Left lung (tissue), 10 donors: Measurements from ENCODE around the gene CSF1R. TPM values are rescaled to one million over a fixed set of nuclear protein-coding genes. Genes with fewer than 3 reads are reported as not detected.

Source experiments
- ATAC-seq: fragments of 200-7000 bp; cut with Tn5 transposase; one replicate; pipeline ENCODE4 v1.9.1; 2020; ENCODE audit warnings: moderate library complexity
- DNase-seq, 4 donors: peaks; one replicate each; pipeline ENCODE4 v3.0.0-alpha.2; 2013 to 2020
- H3K27ac ChIP-seq, 2 donors: fragments of 200-600 bp; sonication (generic) in 1 of 2; one replicate each; pipeline versions ENCODE4 v1.5.0 to v1.8.0; 2020 to 2021
- H3K27me3 ChIP-seq, 2 donors: fragments of 200-600 bp; sonication (generic) in 1 of 2; one replicate each; pipeline versions ENCODE4 v1.5.0 to v1.8.0; 2020 to 2021
- H3K36me3 ChIP-seq, 2 donors: fragments of 200-600 bp; sonication (generic) in 1 of 2; one replicate each; pipeline versions ENCODE4 v1.5.0 to v1.8.0; 2020 to 2021
- H3K4me1 ChIP-seq, 2 donors: fragments of 200-600 bp; one replicate each; pipeline ENCODE4 v1.8.0; 2021
- H3K4me3 ChIP-seq, 2 donors: fragments of 200-600 bp; sonication (generic) in 1 of 2; one replicate each; pipeline versions ENCODE4 v1.5.0 to v1.8.0; 2020 to 2021; ENCODE audit warnings: mild to moderate bottlenecking in 1 of 2
- H3K9me3 ChIP-seq, 2 donors: fragments of 200-600 bp; sonication (generic) in 1 of 2; one replicate each; pipeline versions ENCODE4 v1.5.0 to v1.8.0; 2020 to 2021
- CTCF ChIP-seq, 2 donors: fragments of 200-600 bp; sonication (generic) in 1 of 2; IDR thresholded peaks; one replicate each; pipeline versions ENCODE4 v1.5.0 to v1.8.0; 2021; ENCODE audit warnings: antibody characterized with exemption in 2 of 2
- intact Hi-C, 2 donors: fragments of 100-400 bp; cut with DNase I; formaldehyde crosslinking; loops; one replicate each; pipeline versions ENCODE4 v1.11.2 to v1.14.2; 2022
- polyA plus RNA-seq, 6 donors: library from polyadenylated mRNA; unstranded; fragments of 120-200 nt; gene quantifications; one replicate each; pipeline ENCODE4 v1.2.1, GENCODE V29; 2013; ENCODE audit not compliant: insufficient read length in 6 of 6
- total RNA-seq, 2 donors: library from RNA; stranded (reverse); fragmentation: NEBNext Ultra II Directional; extraction: Animal tissue kit (Norgen Biotek cat#: 25700); gene quantifications; one replicate each; pipeline ENCODE4 v1.2.1, GENCODE V29; 2021
- donor health status: DM: no; HTN: yes; CAD: no.
- donor health status: DM: no; HTN: no; CAD: no.

Gene CSF1R
- total and polyA plus RNA-seq, 8 donors, result 22.7 to 93.1 (median 26.0) TPM

- peaks cover 0 to 31% of the 10 kb centered on the region in 2 donors for H3K4me1 ChIP-seq
- no peak overlapping the region for H3K27ac ChIP-seq
- H3K9me3 ChIP-seq, result no peaks in the 10 kb centered on the region
- ATAC-seq, result no peak
- H3K27me3 ChIP-seq, result no peaks in the 10 kb centered on the region
- intact Hi-C loops, result no loop called here
- no peak overlapping the region for H3K4me3 ChIP-seq
- no peak for TF ChIP-seq CTCF (IDR thresholded peaks at IDR 0.05)
- no peak for DNase-seq
- H3K36me3 ChIP-seq, result peaks cover 0 to 64% of the 10 kb centered on the region in 2 donors
These were observed 15.5 kb downstream of the CSF1R start for GRCh38 chr5:150070821-150071220.

- Histone ChIP-seq H3K27ac (no peak overlapping the region), H3K4me3 (no peak overlapping the region), H3K4me1 (peaks cover 0 to 31% of the 10 kb centered on the region in 2 donors), H3K27me3 (no peaks in the 10 kb centered on the region), H3K36me3 (peaks cover 0 to 55% of the 10 kb centered on the region in 2 donors), H3K9me3 (no peaks in the 10 kb centered on the region)
- intact Hi-C loops, result no loop called here
- TF ChIP-seq CTCF (IDR thresholded peaks at IDR 0.05), result no peak
- DNase-seq (peak in 1 of 4 donors; percentile 19), ATAC-seq (no peak)
These were observed 16.4 kb downstream of the CSF1R start for GRCh38 chr5:150069672-150070627.

- no peak for TF ChIP-seq CTCF (IDR thresholded peaks at IDR 0.05)
- Histone ChIP-seq H3K4me1 (peaks cover 0 to 39% of the 10 kb centered on the region in 2 donors), H3K36me3 (peaks cover 0 to 47% of the 10 kb centered on the region in 2 donors), H3K27ac (no peak overlapping the region), H3K4me3 (no peak overlapping the region), H3K9me3 (no peaks in the 10 kb centered on the region), H3K27me3 (no peaks in the 10 kb centered on the region)
- peak in 1 of 4 donors; percentile 20 for DNase-seq
- intact Hi-C loops, result no loop called here
- ATAC-seq, result no peak
These were observed 17.3 kb downstream of the CSF1R start for GRCh38 chr5:150068961-150069645.

GRCh38 chr5:150068472-150068871 is 17.9 kb downstream of the CSF1R start:
- DNase-seq (peak in 2 of 4 donors; percentile 11 to 34), ATAC-seq (no peak)
- no peaks in the 10 kb centered on the region for H3K9me3 ChIP-seq
- H3K4me3 ChIP-seq, result no peak overlapping the region
- H3K27ac ChIP-seq, result peak overlapping the region in 1 of 2 donors; percentile 84
- H3K27me3 ChIP-seq, result no peaks in the 10 kb centered on the region
- H3K4me1 ChIP-seq, result peaks cover 0 to 45% of the 10 kb centered on the region in 2 donors
- intact Hi-C loops, result no loop called here
- peaks cover 0 to 43% of the 10 kb centered on the region in 2 donors for H3K36me3 ChIP-seq
- no peak for TF ChIP-seq CTCF (IDR thresholded peaks at IDR 0.05)

- no peak for ATAC-seq
- intact Hi-C loops, result no loop called here
- TF ChIP-seq CTCF (IDR thresholded peaks at IDR 0.05), result no peak
These were observed 18.3 kb downstream of the CSF1R start for GRCh38 chr5:150068071-150068470.

More at GRCh38 chr5:150068071-150068470, 18.3 kb downstream of the CSF1R start:
- Histone ChIP-seq H3K27me3 (no peaks in the 10 kb centered on the region), H3K27ac (peak overlapping the region in 1 of 2 donors; percentile 84), H3K4me1 (peaks cover 0 to 49% of the 10 kb centered on the region in 2 donors), H3K9me3 (no peaks in the 10 kb centered on the region), H3K4me3 (no peak overlapping the region), H3K36me3 (peaks cover 0 to 39% of the 10 kb centered on the region in 2 donors)
- peak in 1 of 4 donors; percentile 26 for DNase-seq
